DMS53 (cell line): ENCODE data around the gene BHLHA9.
A peak's percentile ranks its signal among the peaks of the same experiment; 100 is the strongest.
"Not testable (repeated sequence)": the region's sequence is repeated elsewhere in the genome, so short reads cannot be mapped to it uniquely, and the experiment has no call there.

Experiments used
- DNase-seq: peaks from one replicate; lab custom pipeline; 2025; lab: John Stamatoyannopoulos, UW

BHLHA9 gene

GRCh38 chr17:1270210-1271029 is at the start of gene BHLHA9:
Gene BHLHA9 (plus strand): TSS chr17:1270444. CDS start chr17:1270564, 120 bp downstream.
- DNase-seq, result no peak

GRCh38 chr17:1221209-1221608 is 49.0 kb upstream of the BHLHA9 start:
- no peak for DNase-seq

GRCh38 chr17:1222321-1222720 is 47.9 kb upstream of the BHLHA9 start:
- DNase-seq, result no peak

- DNase-seq, result no peak
These were observed 46.6 kb upstream of the BHLHA9 start for GRCh38 chr17:1223662-1224061.

- DNase-seq, result no peak
These were observed 45.9 kb upstream of the BHLHA9 start for GRCh38 chr17:1224330-1224729.

GRCh38 chr17:1226308-1226707 is 43.9 kb upstream of the BHLHA9 start:
- DNase-seq, result no peak

GRCh38 chr17:1227365-1227764 is 42.9 kb upstream of the BHLHA9 start:
- no peak for DNase-seq

- peak; percentile 11 for DNase-seq
These were observed 42.1 kb upstream of the BHLHA9 start for GRCh38 chr17:1227917-1228780.

GRCh38 chr17:1228781-1229348 is 41.4 kb upstream of the BHLHA9 start:
- DNase-seq, result no peak

GRCh38 chr17:1229349-1229899 is 40.8 kb upstream of the BHLHA9 start:
- peak; percentile 22 for DNase-seq

GRCh38 chr17:1229900-1230501 is 40.2 kb upstream of the BHLHA9 start:
- no peak for DNase-seq

GRCh38 chr17:1231456-1231855 is 38.8 kb upstream of the BHLHA9 start:
- no peak for DNase-seq

GRCh38 chr17:1232331-1232730 is 37.9 kb upstream of the BHLHA9 start:
- no peak for DNase-seq

GRCh38 chr17:1232786-1233185 is 37.5 kb upstream of the BHLHA9 start:
- DNase-seq, result no peak

GRCh38 chr17:1234455-1234854 is 35.8 kb upstream of the BHLHA9 start:
- DNase-seq, result no peak

GRCh38 chr17:1237471-1237870 is 32.8 kb upstream of the BHLHA9 start:
- no peak for DNase-seq

- DNase-seq, result no peak
These were observed 31.0 kb upstream of the BHLHA9 start for GRCh38 chr17:1239210-1239609.

- not testable (repeated sequence) for DNase-seq
These were observed 29.8 kb upstream of the BHLHA9 start for GRCh38 chr17:1240426-1240825.

- peak; percentile 59 for DNase-seq
These were observed 28.3 kb upstream of the BHLHA9 start for GRCh38 chr17:1241929-1242328.

GRCh38 chr17:1244606-1245012 is 25.6 kb upstream of the BHLHA9 start:
- no peak for DNase-seq

- DNase-seq, result no peak
These were observed 18.2 kb upstream of the BHLHA9 start for GRCh38 chr17:1251866-1252608.
